Transverse colon (tissue), 4 donors: Measurements from ENCODE around the gene LRRC17.

ENCODE experiments used
- CTCF ChIP-seq, 5 experiments: fragments of 200-600 bp in 3 of 5; fragments of 450-650 bp in 2 of 5; sonication (generic) in 3 of 5; IDR thresholded peaks; 1 replicate in 2 of 5; 2 replicates in 3 of 5; pipeline ENCODE4 v1.5.1; 2016 to 2017; ENCODE audit warnings: antibody characterized with exemption in 5 of 5, inconsistent platforms in 3 of 5, mild to moderate bottlenecking in 2 of 5, moderate library complexity in 1 of 5
- POLR2A ChIP-seq: fragments of 450-650 bp; IDR thresholded peaks from one replicate; pipeline ENCODE4 v1.6.1; 2016; ENCODE audit warnings: antibody characterized with exemption, mild to moderate bottlenecking, moderate library complexity
- POLR2AphosphoS5 ChIP-seq, 3 donors: sonication (generic); formaldehyde crosslinking; IDR thresholded peaks; one replicate each; pipeline ENCODE4 v1.6.1; 2016; ENCODE audit warnings: antibody characterized with exemption in 3 of 3

GRCh38 chr7:102981451-102981850 is 68.7 kb downstream of the LRRC17 start:
- TF ChIP-seq CTCF (IDR thresholded peaks at IDR 0.05) (no peak), POLR2AphosphoS5 (IDR thresholded peaks at IDR 0.05) (no peak), POLR2A (no peak)
